ENCODE results near the gene FUT6. TPM values are rescaled to one million over a fixed set of nuclear protein-coding genes. Genes with fewer than 3 reads are reported as not detected.

The FUT6 gene
- total RNA-seq, 1 donor from 2014 or later = not detected

DNA sequence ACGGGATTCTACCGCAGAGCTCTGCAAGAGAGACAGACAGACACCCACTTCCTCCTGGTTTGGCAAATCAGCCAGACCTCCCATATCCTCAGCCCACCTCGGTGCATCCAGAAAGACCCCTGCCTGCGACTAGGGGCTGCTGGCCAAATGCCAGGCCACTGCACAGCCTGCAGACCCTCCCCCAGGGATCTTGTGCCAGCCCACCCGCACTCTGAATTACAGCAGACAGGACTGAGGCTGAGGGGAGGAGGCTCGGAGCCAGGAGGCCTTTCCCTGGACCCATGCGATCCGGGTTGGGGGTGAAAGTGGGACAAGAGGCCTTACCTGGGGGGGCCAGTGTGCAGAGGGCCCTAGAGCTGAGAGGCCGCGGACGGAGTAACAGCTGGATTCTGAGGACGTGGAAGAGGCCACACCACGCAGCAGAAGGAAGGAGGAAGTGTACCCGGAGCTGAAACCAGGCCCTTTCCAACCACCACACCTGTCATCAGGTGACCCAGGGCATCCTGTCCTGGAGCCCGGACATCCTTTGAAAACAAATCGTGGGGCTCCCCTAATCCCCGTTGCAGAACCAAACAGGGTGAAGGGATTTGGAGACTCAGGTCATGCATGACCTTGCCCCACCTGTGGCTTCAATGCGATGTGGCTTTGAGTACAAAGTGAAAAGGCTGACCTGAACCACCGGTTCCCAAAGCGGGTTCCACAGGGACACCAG is 993 bp downstream of the FUT6 start:
- intact Hi-C loops (cut with micrococcal nuclease) = no loop called here
- H3K27me3 Mint-ChIP-seq = peaks cover 4% of the 10 kb centered on the region
- no peak for ATAC-seq (ENCODE audit: low read depth)
- peaks cover 4% of the 10 kb centered on the region for H3K4me1 Mint-ChIP-seq
- ChIA-PET POLR2A (no interaction called here), CTCF (no interaction called here)
- no peaks in the 10 kb centered on the region for H3K9me3 Mint-ChIP-seq
- no peak for DNase-seq
- TF ChIP-seq, protein P1, sequence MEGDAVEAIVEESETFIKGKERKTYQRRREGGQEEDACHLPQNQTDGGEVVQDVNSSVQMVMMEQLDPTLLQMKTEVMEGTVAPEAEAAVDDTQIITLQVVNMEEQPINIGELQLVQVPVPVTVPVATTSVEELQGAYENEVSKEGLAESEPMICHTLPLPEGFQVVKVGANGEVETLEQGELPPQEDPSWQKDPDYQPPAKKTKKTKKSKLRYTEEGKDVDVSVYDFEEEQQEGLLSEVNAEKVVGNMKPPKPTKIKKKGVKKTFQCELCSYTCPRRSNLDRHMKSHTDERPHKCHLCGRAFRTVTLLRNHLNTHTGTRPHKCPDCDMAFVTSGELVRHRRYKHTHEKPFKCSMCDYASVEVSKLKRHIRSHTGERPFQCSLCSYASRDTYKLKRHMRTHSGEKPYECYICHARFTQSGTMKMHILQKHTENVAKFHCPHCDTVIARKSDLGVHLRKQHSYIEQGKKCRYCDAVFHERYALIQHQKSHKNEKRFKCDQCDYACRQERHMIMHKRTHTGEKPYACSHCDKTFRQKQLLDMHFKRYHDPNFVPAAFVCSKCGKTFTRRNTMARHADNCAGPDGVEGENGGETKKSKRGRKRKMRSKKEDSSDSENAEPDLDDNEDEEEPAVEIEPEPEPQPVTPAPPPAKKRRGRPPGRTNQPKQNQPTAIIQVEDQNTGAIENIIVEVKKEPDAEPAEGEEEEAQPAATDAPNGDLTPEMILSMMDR (IDR thresholded peaks at IDR 0.05) = no peak
- H3K4me3 Mint-ChIP-seq = no peak overlapping the region
- H3K36me3 Mint-ChIP-seq (ENCODE audit: low read depth) = no peaks in the 10 kb centered on the region
- no peak overlapping the region for H3K27ac Mint-ChIP-seq

DNA sequence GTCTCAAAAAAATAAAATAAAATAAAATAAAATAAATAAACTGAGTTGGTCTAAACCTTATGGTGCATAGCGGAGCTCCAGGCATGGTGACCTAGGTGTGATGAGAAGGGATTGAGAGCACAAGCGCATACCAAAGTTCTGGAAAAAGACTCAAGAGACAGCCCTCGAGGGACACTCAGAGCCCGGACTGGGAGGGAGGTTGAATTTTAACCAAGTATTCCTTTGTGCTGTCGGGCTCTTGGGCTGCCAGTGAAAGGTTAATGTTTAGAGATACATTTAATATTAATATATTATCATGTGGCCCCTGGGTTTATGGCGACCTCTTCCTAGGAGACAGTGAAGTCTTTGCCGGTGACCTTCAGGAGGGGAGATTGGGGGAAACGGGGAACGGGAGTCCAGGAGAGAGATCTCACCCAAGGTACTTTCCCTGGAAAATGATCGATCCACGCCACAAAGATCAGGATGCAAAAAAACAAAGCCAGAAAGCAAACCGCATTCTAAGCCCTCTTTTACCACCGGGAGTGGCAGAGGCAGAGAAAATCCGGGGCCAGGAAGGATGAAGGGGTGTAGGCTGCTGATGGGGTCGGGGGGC is 1.6 kb downstream of the FUT6 start:
- DNase-seq = no peak
- TF ChIP-seq, protein P1 (IDR thresholded peaks at IDR 0.05) = no peak
- no peak for ATAC-seq (ENCODE audit: low read depth)
- POLR2A ChIA-PET = no interaction called here
- Mint-ChIP-seq H3K27ac (no peak overlapping the region), H3K9me3 (no peaks in the 10 kb centered on the region), H3K4me3 (no peak overlapping the region), H3K4me1 (peaks cover 4% of the 10 kb centered on the region), H3K36me3 (ENCODE audit: low read depth) (no peaks in the 10 kb centered on the region), H3K27me3 (peaks cover 4% of the 10 kb centered on the region)
- CTCF ChIA-PET = no interaction called here
- intact Hi-C loops (cut with micrococcal nuclease) = no loop called here

DNA sequence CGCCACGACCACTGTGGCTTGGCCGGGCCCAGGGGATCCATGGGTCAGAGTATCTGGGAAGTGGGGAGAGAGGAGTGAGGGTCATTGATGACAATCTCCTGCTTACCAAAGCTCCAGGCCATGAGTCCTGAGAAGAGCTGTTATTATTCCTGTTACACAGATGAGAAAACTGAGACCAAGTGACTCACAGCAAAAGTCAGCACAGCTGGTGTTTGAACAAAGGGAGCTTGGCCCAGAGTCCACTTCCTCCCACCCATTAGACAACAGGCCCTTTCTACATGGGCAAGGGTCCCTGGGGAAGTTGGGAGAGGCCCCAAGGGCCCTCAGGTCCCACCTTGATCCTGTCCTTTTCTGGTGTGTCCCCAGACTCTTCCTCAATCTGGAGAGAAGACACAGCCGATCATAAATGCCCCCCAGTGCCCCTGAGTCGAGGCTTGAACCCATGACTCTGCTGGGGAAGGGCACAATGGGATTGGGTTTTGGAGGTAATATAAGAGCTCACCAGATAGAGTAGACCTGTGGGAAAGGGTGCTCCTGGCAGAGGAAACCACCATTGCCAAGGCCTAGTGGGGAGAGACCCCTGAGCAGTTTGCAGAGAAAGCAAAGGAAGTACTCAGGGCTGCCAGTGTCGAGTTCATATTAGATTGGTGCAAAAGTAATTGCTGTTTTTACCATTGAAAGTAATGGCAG is 6.8 kb downstream of the FUT6 start:
- Mint-ChIP-seq H3K4me1 (peaks cover 9% of the 10 kb centered on the region), H3K36me3 (ENCODE audit: low read depth) (peaks cover 2% of the 10 kb centered on the region), H3K4me3 (no peak overlapping the region), H3K27ac (no peak overlapping the region), H3K27me3 (peaks cover 13% of the 10 kb centered on the region), H3K9me3 (no peaks in the 10 kb centered on the region)
- CTCF ChIA-PET = no interaction called here
- intact Hi-C loops (cut with micrococcal nuclease) = no loop called here
- POLR2A ChIA-PET = no interaction called here
- TF ChIP-seq, protein P1 (IDR thresholded peaks at IDR 0.05) = no peak
- DNase-seq (no peak), ATAC-seq (ENCODE audit: low read depth) (no peak)

DNA sequence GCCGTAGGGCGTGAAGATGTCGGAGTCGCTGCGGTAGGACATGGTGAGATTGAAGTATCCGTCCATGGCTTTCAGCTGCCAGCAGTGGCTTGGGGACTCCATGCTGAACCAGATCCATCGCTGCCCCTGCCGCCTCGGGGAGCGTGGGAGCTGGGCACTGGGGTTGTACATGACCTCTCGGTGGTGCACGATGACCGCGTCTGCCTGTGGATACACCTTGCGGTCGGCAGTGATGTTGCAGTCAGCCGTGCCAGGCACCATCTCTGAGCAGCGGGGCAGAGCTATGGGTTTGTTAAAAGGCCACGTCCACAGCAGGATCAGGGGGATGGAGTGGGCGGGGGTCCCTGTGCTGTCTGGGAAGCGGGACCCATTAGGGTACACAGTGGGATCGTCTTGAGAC is 7.4 kb downstream of the FUT6 start:
- ChIA-PET CTCF (no interaction called here), POLR2A (no interaction called here)
- TF ChIP-seq, protein P1 (IDR thresholded peaks at IDR 0.05) = no peak
- no peak overlapping the region for H3K27ac Mint-ChIP-seq
- peaks cover 13% of the 10 kb centered on the region for H3K27me3 Mint-ChIP-seq
- ATAC-seq (ENCODE audit: low read depth) (no peak), DNase-seq (no peak)
- intact Hi-C loops (cut with micrococcal nuclease) = no loop called here
- H3K4me1 Mint-ChIP-seq = peaks cover 12% of the 10 kb centered on the region
- no peaks in the 10 kb centered on the region for H3K9me3 Mint-ChIP-seq
- no peak overlapping the region for H3K4me3 Mint-ChIP-seq
- H3K36me3 Mint-ChIP-seq (ENCODE audit: low read depth) = peaks cover 2% of the 10 kb centered on the region

DNA sequence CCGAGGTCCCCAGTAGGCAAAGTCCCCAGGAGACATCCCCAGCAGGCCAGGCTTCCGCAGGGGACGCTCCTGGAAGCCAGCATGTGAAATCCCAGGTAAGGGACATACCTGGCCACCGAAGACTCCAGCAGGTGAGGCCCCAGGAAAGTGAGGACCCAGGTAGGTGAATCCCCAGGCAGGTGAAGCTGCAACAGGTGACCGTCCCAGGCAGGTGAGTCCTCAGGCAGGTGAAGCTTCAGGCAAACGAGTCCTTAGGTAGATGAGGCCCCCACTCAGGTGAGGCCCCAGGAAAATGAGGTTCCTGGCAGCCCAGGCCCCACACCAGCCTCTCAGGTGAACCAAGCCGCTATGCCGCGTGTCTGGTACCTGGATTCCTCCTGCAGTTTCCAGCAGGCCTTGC is 8.3 kb downstream of the FUT6 start:
- CTCF ChIA-PET = no interaction called here
- no peaks in the 10 kb centered on the region for H3K9me3 Mint-ChIP-seq

More for the DNA sequence above, 8.3 kb downstream of the FUT6 start:
- H3K4me1 Mint-ChIP-seq = peaks cover 18% of the 10 kb centered on the region
- TF ChIP-seq, protein P1 (IDR thresholded peaks at IDR 0.05) = no peak
- H3K4me3 Mint-ChIP-seq = no peak overlapping the region
- intact Hi-C loops (cut with micrococcal nuclease) = no loop called here
- POLR2A ChIA-PET = no interaction called here
- ATAC-seq (ENCODE audit: low read depth) = no peak
- peaks cover 2% of the 10 kb centered on the region for H3K36me3 Mint-ChIP-seq (ENCODE audit: low read depth)
- H3K27me3 Mint-ChIP-seq = peaks cover 13% of the 10 kb centered on the region
- no peak overlapping the region for H3K27ac Mint-ChIP-seq
- DNase-seq = no peak
